Tibial artery (tissue), 4 donors: ENCODE results near the gene YWHAH.

ENCODE experiments used
- DNase-seq, 2 donors: peaks; one replicate each; pipeline ENCODE4 v3.0.0-alpha.2; 2019
- H3K27ac ChIP-seq, 2 donors: fragments of 200-600 bp; sonication (generic) in 1 of 2; 1 replicate in 1 of 2; 2 replicates in 1 of 2; pipeline ENCODE4 v1.5.1; 2018 to 2019; ENCODE audit warnings: mild to moderate bottlenecking in 1 of 2
- H3K27me3 ChIP-seq, 2 donors: fragments of 200-600 bp; sonication (generic) in 1 of 2; one replicate each; pipeline versions ENCODE4 v1.5.1 to v1.6.0; 2016 to 2019
- H3K36me3 ChIP-seq, 3 donors: fragments of 200-600 bp; sonication (generic) in 2 of 3; one replicate each; pipeline ENCODE4 v1.5.1; 2016 to 2019; ENCODE audit warnings: mild to moderate bottlenecking in 2 of 3
- H3K4me1 ChIP-seq, 4 donors: fragments of 200-600 bp; sonication (generic) in 2 of 4; 1 replicate in 3 of 4; 2 replicates in 1 of 4; pipeline ENCODE4 v1.5.1; 2016 to 2019
- H3K4me3 ChIP-seq, 2 donors: fragments of 200-600 bp; sonication (generic) in 1 of 2; 1 replicate in 1 of 2; 2 replicates in 1 of 2; pipeline ENCODE4 v1.5.1; 2018 to 2019; ENCODE audit warnings: mild to moderate bottlenecking in 2 of 2
- H3K9me3 ChIP-seq, 3 donors: fragments of 200-600 bp; sonication (generic) in 1 of 3; one replicate each; pipeline ENCODE4 v1.5.1; 2016 to 2019
- intact Hi-C: fragments of 100-400 bp; cut with DNase I; formaldehyde crosslinking; loops from one replicate; pipeline ENCODE4 v1.15.0; 2023; ENCODE audit warnings: low total_unique reads
- TF ChIP-seq, protein P1 (sequence below), 2 experiments: fragments of 200-600 bp in 1 of 2; fragments of 450-650 bp in 1 of 2; IDR thresholded peaks; one replicate each; pipeline ENCODE4 v1.5.1; 2017 to 2019; ENCODE audit warnings: antibody characterized with exemption in 2 of 2, mild to moderate bottlenecking in 1 of 2, moderate library complexity in 1 of 2

YWHAH gene

DNA sequence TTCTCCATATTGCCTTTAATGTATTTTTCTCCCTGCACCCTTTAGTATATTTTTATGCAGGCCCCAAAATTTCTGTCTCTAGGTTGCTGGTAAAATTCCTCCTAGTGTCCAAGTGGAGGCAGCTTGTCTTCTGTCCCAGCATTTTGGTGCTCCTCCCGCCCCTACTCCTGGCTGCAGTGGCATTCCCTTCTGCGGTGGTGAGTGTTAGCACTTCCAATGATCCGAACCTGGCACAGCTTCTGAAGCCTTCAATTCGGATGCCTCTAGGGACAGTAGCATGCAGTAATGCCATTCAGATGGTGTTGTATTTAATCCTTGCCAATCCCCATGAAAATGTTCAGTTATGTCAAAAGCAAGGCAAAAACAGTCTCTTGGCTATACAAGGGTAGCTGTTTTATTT is 5.9 kb downstream of the YWHAH start:
- TF ChIP-seq, protein P1, sequence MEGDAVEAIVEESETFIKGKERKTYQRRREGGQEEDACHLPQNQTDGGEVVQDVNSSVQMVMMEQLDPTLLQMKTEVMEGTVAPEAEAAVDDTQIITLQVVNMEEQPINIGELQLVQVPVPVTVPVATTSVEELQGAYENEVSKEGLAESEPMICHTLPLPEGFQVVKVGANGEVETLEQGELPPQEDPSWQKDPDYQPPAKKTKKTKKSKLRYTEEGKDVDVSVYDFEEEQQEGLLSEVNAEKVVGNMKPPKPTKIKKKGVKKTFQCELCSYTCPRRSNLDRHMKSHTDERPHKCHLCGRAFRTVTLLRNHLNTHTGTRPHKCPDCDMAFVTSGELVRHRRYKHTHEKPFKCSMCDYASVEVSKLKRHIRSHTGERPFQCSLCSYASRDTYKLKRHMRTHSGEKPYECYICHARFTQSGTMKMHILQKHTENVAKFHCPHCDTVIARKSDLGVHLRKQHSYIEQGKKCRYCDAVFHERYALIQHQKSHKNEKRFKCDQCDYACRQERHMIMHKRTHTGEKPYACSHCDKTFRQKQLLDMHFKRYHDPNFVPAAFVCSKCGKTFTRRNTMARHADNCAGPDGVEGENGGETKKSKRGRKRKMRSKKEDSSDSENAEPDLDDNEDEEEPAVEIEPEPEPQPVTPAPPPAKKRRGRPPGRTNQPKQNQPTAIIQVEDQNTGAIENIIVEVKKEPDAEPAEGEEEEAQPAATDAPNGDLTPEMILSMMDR (IDR thresholded peaks at IDR 0.05), result no peak
- intact Hi-C loops, result no loop called here
- Histone ChIP-seq H3K4me3 (peak overlapping the region in 1 of 2 donors; percentile 5), H3K27me3 (no peaks in the 10 kb centered on the region), H3K4me1 (peaks cover 0 to 93% (median 68%) of the 10 kb centered on the region in 4 donors), H3K27ac (peak overlapping the region; percentile 81 to 99), H3K36me3 (peaks cover 0 to 5% (median 0%) of the 10 kb centered on the region in 3 donors), H3K9me3 (no peaks in the 10 kb centered on the region)
- DNase-seq, result peak in 1 of 2 donors; percentile 72

DNA sequence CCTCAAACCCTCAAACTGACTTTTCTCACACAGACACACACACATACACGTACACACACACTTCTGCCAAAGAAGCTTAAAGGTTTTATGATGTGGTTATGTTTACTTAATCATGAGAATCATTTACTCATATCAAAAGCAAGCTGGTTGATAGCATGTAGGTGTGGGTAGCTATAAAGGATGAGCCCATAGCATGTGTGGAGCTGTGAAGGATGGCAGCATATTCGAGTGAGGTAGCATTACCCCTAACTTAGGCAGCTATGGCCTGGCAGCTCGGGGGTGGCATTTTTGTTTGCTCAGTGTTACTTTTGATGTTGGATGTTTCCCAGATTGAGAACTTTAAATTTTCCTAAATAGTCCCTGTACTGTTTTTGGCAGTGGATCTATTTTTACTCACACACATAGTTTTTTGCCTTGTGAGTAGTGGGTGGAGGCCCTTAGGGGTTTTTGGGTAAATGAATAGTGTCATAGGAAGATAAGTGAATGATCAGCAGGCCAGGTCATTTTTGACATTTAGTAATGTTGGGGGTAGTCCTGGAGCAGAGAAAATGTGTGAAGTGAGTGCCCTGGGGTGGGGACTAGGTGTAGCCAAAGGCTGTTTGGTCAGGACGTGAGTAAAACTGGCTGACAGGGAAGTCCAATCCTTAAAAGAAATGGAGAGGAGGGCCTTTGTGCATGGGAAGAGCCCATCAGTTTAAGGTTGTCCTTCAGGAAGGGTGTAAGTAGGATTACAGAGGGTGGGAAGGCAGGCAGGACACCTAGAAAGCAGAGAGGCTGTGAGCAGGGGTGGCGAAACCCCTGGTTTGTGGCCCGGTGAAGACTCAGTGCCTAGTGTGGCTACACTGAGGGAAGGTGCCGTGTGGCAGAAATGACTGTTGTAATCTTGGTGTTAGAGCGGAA is 7.1 kb downstream of the YWHAH start:
- Histone ChIP-seq H3K4me1 (peaks cover 0 to 93% (median 67%) of the 10 kb centered on the region in 4 donors), H3K9me3 (no peaks in the 10 kb centered on the region), H3K4me3 (peak overlapping the region in 1 of 2 donors; percentile 0), H3K27ac (peak overlapping the region; percentile 81 to 99), H3K36me3 (peaks cover 6 to 11% (median 6%) of the 10 kb centered on the region in 3 donors), H3K27me3 (no peaks in the 10 kb centered on the region)
- DNase-seq, result no peak
- intact Hi-C loops, result no loop called here
- TF ChIP-seq, protein P1 (IDR thresholded peaks at IDR 0.05), result no peak

DNA sequence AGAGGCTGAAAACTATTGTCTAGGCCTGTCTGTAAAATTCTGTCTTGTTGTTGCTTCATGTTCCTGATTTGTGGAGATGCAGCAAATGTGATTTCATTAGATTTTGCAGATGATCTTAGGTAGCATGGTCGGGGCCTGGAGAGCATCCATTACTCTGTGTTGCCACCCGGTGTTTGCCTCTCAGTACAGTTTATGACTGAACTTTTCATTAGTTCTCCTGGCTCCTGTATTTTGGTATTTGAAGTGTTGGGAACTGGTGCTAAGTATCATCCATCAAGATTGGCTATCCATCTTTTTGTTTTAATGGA is 7.7 kb downstream of the YWHAH start:
- Histone ChIP-seq H3K4me1 (peaks cover 0 to 87% (median 63%) of the 10 kb centered on the region in 4 donors), H3K27ac (peak overlapping the region; percentile 81 to 99), H3K27me3 (no peaks in the 10 kb centered on the region), H3K9me3 (no peaks in the 10 kb centered on the region), H3K36me3 (peaks cover 12 to 17% (median 12%) of the 10 kb centered on the region in 3 donors), H3K4me3 (no peak overlapping the region)
- DNase-seq, result no peak
- intact Hi-C loops, result no loop called here
- TF ChIP-seq, protein P1 (IDR thresholded peaks at IDR 0.05), result no peak

DNA sequence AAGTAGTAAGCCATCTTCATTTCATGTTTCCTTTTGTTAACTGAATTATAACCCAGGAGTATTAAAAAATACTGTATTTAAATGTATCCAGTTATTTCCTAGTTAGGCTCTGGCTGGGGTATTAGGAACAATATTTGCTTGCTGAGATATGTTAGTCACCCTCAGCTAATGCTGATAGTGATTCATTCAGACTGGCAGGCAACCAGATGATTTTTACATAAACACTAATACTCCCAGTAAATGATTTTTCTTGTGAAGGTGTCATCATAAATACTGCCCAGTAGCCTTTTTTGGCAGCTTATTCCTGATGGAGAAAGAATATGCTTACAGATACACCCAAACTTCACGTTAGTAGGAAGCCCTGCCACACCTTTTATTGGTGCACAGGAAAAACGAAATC is 8.1 kb downstream of the YWHAH start:
- H3K4me1 ChIP-seq, result peaks cover 0 to 83% (median 59%) of the 10 kb centered on the region in 4 donors
- peaks cover 16 to 21% (median 16%) of the 10 kb centered on the region in 3 donors for H3K36me3 ChIP-seq
- H3K27ac ChIP-seq, result peak overlapping the region; percentile 81 to 99
- H3K4me3 ChIP-seq, result no peak overlapping the region
- no peaks in the 10 kb centered on the region for H3K27me3 ChIP-seq
- DNase-seq, result no peak
- intact Hi-C loops, result no loop called here
- no peaks in the 10 kb centered on the region for H3K9me3 ChIP-seq
- TF ChIP-seq, protein P1 (IDR thresholded peaks at IDR 0.05), result no peak

DNA sequence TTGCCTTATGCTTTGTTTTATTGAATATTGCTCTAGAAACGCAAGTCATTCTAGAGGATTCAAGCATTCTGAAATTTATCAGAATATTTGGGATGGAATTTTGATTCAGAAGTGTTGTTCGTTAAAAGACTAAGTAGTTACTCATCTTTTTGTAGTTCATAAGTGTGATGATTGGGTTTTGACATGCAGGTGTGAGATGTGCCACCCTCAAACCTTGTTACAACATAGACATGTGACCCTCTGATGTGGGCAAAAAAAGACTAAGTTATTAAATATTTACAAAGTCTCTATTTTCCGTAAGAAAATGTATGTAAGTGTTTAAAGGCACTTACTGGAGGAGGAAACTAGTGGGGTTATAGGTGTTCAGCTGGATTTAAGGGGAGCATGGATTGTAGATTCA is 8.9 kb downstream of the YWHAH start:
- intact Hi-C loops, result no loop called here
- Histone ChIP-seq H3K36me3 (peaks cover 23 to 29% (median 24%) of the 10 kb centered on the region in 3 donors), H3K4me3 (no peak overlapping the region), H3K4me1 (peaks cover 0 to 75% (median 52%) of the 10 kb centered on the region in 4 donors), H3K27me3 (no peaks in the 10 kb centered on the region), H3K9me3 (no peaks in the 10 kb centered on the region), H3K27ac (peak overlapping the region; percentile 81 to 99)
- no peak for DNase-seq
- TF ChIP-seq, protein P1 (IDR thresholded peaks at IDR 0.05), result no peak
